Fibroblast of the aortic adventitia (primary cell): ENCODE results near the gene ERVK3-1. TPM values are rescaled to one million over a fixed set of nuclear protein-coding genes. Genes with fewer than 3 reads are reported as not detected.

Source experiments
- DNase-seq: peaks from one replicate; pipeline ENCODE4 v3.0.0-alpha.2; 2010; ENCODE audit warnings: low read depth
- H3K4me3 ChIP-seq: 2 replicates; pipeline ENCODE4 v1.5.1; 2011; ENCODE audit warnings: low read depth, mild to moderate bottlenecking, control low read depth, low read length, moderate library complexity
- CTCF ChIP-seq: IDR thresholded peaks from 2 replicates; pipeline ENCODE4 v1.5.1; 2011; ENCODE audit warnings: mild to moderate bottlenecking, low read length, control low read depth, inconsistent platforms; ENCODE audit not compliant: insufficient read depth
- total RNA-seq: library from RNA; depleted of rRNA; stranded (reverse); fragments of >200 nt; gene quantifications from 2 replicates; pipeline ENCODE4 v1.2.3, GENCODE V29; 2012; ENCODE audit warnings: low replicate concordance

Gene ERVK3-1
- total RNA-seq, 1 donor = 41.1 TPM

GRCh38 chr19:58353717-58354477 lies 48.7 kb downstream of the ERVK3-1 start:
- no peak overlapping the region for H3K4me3 ChIP-seq
- no peak for DNase-seq
- no peak for TF ChIP-seq CTCF

GRCh38 chr19:58354478-58355030 lies 49.4 kb downstream of the ERVK3-1 start:
- no peak overlapping the region for H3K4me3 ChIP-seq
- DNase-seq = no peak
- TF ChIP-seq CTCF = no peak

- no peak for DNase-seq
- no peak overlapping the region for H3K4me3 ChIP-seq
- no peak for TF ChIP-seq CTCF
Measured at GRCh38 chr19:58355215-58355796, 50.1 kb downstream of the ERVK3-1 start.

GRCh38 chr19:58355908-58356765 lies 51.0 kb downstream of the ERVK3-1 start:
- no peak for TF ChIP-seq CTCF
- H3K4me3 ChIP-seq = no peak overlapping the region
- DNase-seq = peak; percentile 10

GRCh38 chr19:58356766-58357480 lies 51.7 kb downstream of the ERVK3-1 start:
- no peak overlapping the region for H3K4me3 ChIP-seq
- DNase-seq = no peak
- no peak for TF ChIP-seq CTCF
